Fibroblast of lung (primary cell): ENCODE results near the gene BMP6. TPM values are rescaled to one million over a fixed set of nuclear protein-coding genes. Genes with fewer than 3 reads are reported as not detected.

Source experiments
- DNase-seq, 2 donors: peaks; one replicate each; pipeline versions ENCODE4 v3.0.0 to v3.0.0-alpha.2; 2010; ENCODE audit warnings: low read depth in 2 of 2
- H2AFZ ChIP-seq: 2 replicates; pipeline ENCODE4 v1.5.1; 2012; ENCODE audit warnings: low read length, control low read depth, inconsistent platforms
- H3K27ac ChIP-seq: 2 replicates; pipeline ENCODE4 v1.5.1; 2011; ENCODE audit warnings: low read length, control low read depth; ENCODE audit not compliant: insufficient read depth
- H3K27me3 ChIP-seq: 2 replicates; pipeline ENCODE4 v1.5.1; 2011; ENCODE audit warnings: mild to moderate bottlenecking, low read length; ENCODE audit not compliant: control insufficient read depth, insufficient read depth
- H3K36me3 ChIP-seq: 2 replicates; pipeline ENCODE4 v1.5.1; 2011; ENCODE audit warnings: low read length; ENCODE audit not compliant: control insufficient read depth, insufficient read depth
- H3K4me1 ChIP-seq: 2 replicates; pipeline ENCODE4 v1.5.1; 2011; ENCODE audit warnings: low read length; ENCODE audit not compliant: control insufficient read depth, insufficient read depth; ENCODE audit errors: extremely low read depth
- H3K4me2 ChIP-seq: 2 replicates; pipeline ENCODE4 v1.5.1; 2011; ENCODE audit warnings: low read length, control low read depth; ENCODE audit not compliant: insufficient read depth; ENCODE audit errors: extremely low read depth
- H3K4me3 ChIP-seq, 4 experiments: fragments of 200-600 bp in 1 of 4; sonication (generic) in 1 of 4; replicated peaks in 1 of 4; 2 replicates each; pipeline ENCODE4 v1.5.1; 2011 to 2016; ENCODE audit warnings: low read length in 4 of 4, low read depth in 3 of 4, mild to moderate bottlenecking in 3 of 4, control low read depth in 2 of 4, inconsistent platforms in 1 of 4, mixed read lengths in 1 of 4; ENCODE audit not compliant: insufficient read depth in 1 of 4; ENCODE audit errors: control extremely low read depth in 1 of 4
- H3K79me2 ChIP-seq: 2 replicates; pipeline ENCODE4 v1.5.1; 2012; ENCODE audit warnings: mild to moderate bottlenecking, low read length, inconsistent platforms; ENCODE audit not compliant: control insufficient read depth, insufficient read depth
- H3K9ac ChIP-seq: 2 replicates; pipeline ENCODE4 v1.5.1; 2011; ENCODE audit warnings: mild to moderate bottlenecking, low read length, control low read depth; ENCODE audit not compliant: insufficient read depth
- H3K9me3 ChIP-seq: 2 replicates; pipeline ENCODE4 v1.5.1; 2012; ENCODE audit warnings: low read depth, low read length; ENCODE audit not compliant: control insufficient read depth, insufficient read depth
- H4K20me1 ChIP-seq: 2 replicates; pipeline ENCODE4 v1.5.1; 2011; ENCODE audit warnings: low read length; ENCODE audit not compliant: control insufficient read depth, insufficient read depth; ENCODE audit errors: extremely low read depth
- CTCF ChIP-seq, 2 donors: IDR thresholded peaks in 1 of 2; conservative IDR thresholded peaks in 1 of 2; 1 replicate in 1 of 2; 2 replicates in 1 of 2; pipeline ENCODE4 v1.5.1; 2011 to 2012; ENCODE audit warnings: low read length in 2 of 2, control low read depth in 1 of 2, inconsistent platforms in 1 of 2, low read depth in 1 of 2, mild to moderate bottlenecking in 1 of 2
- EZH2 ChIP-seq: IDR thresholded peaks from 2 replicates; pipeline ENCODE4 v1.5.1; 2012; ENCODE audit warnings: low read length, control low read depth, mild to moderate bottlenecking; ENCODE audit errors: missing control alignments
- polyA plus RNA-seq, 2 donors: library from polyadenylated mRNA; depleted of rRNA in 1 of 2; stranded (reverse) in 1 of 2; unstranded in 1 of 2; fragments of >200 nt; gene quantifications; 2 replicates each; pipeline ENCODE4 v1.2.1, GENCODE V29; 2011 to 2012; ENCODE audit warnings: missing spikeins in 1 of 2
- total RNA-seq: library from RNA; depleted of rRNA; stranded (reverse); fragments of >200 nt; gene quantifications from 2 replicates; pipeline ENCODE4 v1.2.1, GENCODE V29; 2014

Gene BMP6
- total and polyA plus RNA-seq, 2 donors (not counting 1 experiment from before 2014, with no cell fraction given), result under 0.01 to 0.20 TPM

- Histone ChIP-seq H3K9ac (no peak overlapping the region), H3K9me3 (no peaks in the 10 kb centered on the region), H3K79me2 (no peaks in the 10 kb centered on the region), H3K27me3 (no peaks in the 10 kb centered on the region), H2AFZ (no peak overlapping the region), H3K4me3 (no peak overlapping the region), H3K4me2 (no peak overlapping the region), H3K27ac (no peak overlapping the region), H3K4me1 (no peaks in the 10 kb centered on the region), H4K20me1 (no peaks in the 10 kb centered on the region), H3K36me3 (no peaks in the 10 kb centered on the region)
- no peak for TF ChIP-seq CTCF (conservative IDR thresholded peaks at IDR 0.05 in 1 of 2, IDR thresholded peaks at IDR 0.05 in 1 of 2; ENCODE audit: low read depth in 1 of 2, low read length in 2 of 2)
- no peak for TF ChIP-seq EZH2
- no peak for DNase-seq
Measured at GRCh38 chr6:7920425-7920824, 194.5 kb downstream of the BMP6 start.

- Histone ChIP-seq H3K9me3 (no peaks in the 10 kb centered on the region), H3K27me3 (no peaks in the 10 kb centered on the region), H3K27ac (no peak overlapping the region), H2AFZ (no peak overlapping the region), H3K79me2 (no peaks in the 10 kb centered on the region), H4K20me1 (no peaks in the 10 kb centered on the region), H3K9ac (no peak overlapping the region), H3K4me3 (no peak overlapping the region), H3K4me2 (no peak overlapping the region), H3K4me1 (no peaks in the 10 kb centered on the region), H3K36me3 (no peaks in the 10 kb centered on the region)
- DNase-seq, result no peak
- TF ChIP-seq EZH2, result no peak
- TF ChIP-seq CTCF (conservative IDR thresholded peaks at IDR 0.05 in 1 of 2, IDR thresholded peaks at IDR 0.05 in 1 of 2; ENCODE audit: low read depth in 1 of 2, low read length in 2 of 2), result no peak
Measured at GRCh38 chr6:7921046-7921445, 195.1 kb downstream of the BMP6 start.

- no peak overlapping the region for H3K9ac ChIP-seq
- DNase-seq, result no peak
- H3K4me2 ChIP-seq, result no peak overlapping the region
- H4K20me1 ChIP-seq, result no peaks in the 10 kb centered on the region
- no peak overlapping the region for H2AFZ ChIP-seq
- H3K9me3 ChIP-seq, result no peaks in the 10 kb centered on the region
- TF ChIP-seq CTCF (conservative IDR thresholded peaks at IDR 0.05 in 1 of 2, IDR thresholded peaks at IDR 0.05 in 1 of 2; ENCODE audit: low read depth in 1 of 2, low read length in 2 of 2) (no peak), EZH2 (no peak)
- no peaks in the 10 kb centered on the region for H3K4me1 ChIP-seq
- H3K36me3 ChIP-seq, result no peaks in the 10 kb centered on the region
- H3K27me3 ChIP-seq, result no peaks in the 10 kb centered on the region
- H3K4me3 ChIP-seq, result no peak overlapping the region
- no peaks in the 10 kb centered on the region for H3K79me2 ChIP-seq
- H3K27ac ChIP-seq, result no peak overlapping the region
Measured at GRCh38 chr6:7921632-7922092, 195.8 kb downstream of the BMP6 start.
